A549 (cell line): Measurements from ENCODE around the gene AGRN.

ENCODE experiments used
- CHD4 ChIP-seq: fragments of 200-600 bp; sonication (generic); IDR thresholded peaks from 2 replicates; pipeline ENCODE4 v1.6.1; 2016; ENCODE audit warnings: antibody characterized with exemption, mild to moderate bottlenecking, borderline replicate concordance
- CTCF ChIP-seq: fragments of >200 bp; sonication (Bioruptor Twin); formaldehyde crosslinking; IDR thresholded peaks from 3 replicates; pipeline ENCODE4 v1.5.1; 2016
- HOXA7 ChIP-seq: fragments of 250-450 bp; sonication (Bioruptor Pico); IDR thresholded peaks from 2 replicates; pipeline ENCODE4 v1.5.0; 2020; ENCODE audit warnings: mild to moderate bottlenecking, moderate library complexity
- JUN ChIP-seq, 2 experiments: fragments of >200 bp; sonication (Bioruptor Twin); formaldehyde crosslinking; IDR thresholded peaks; 2 replicates in 1 of 2; 3 replicates in 1 of 2; pipeline ENCODE4 v1.6.1; 2016 to 2017
- KDM1A ChIP-seq: fragments of 200-600 bp; sonication (generic); IDR thresholded peaks from 2 replicates; pipeline ENCODE4 v1.6.1; 2016; ENCODE audit warnings: low read depth, mild to moderate bottlenecking
- POLR2A ChIP-seq: IDR thresholded peaks from 2 replicates; pipeline ENCODE4 v1.6.1; 2012; ENCODE audit warnings: mild to moderate bottlenecking, low read length
- RCOR1 ChIP-seq: fragments of 150-350 bp; IDR thresholded peaks from 2 replicates; pipeline ENCODE4 v1.6.1; 2014; ENCODE audit warnings: antibody characterized with exemption, low read length, low read depth

- no peak for TF ChIP-seq CTCF
- no peak for TF ChIP-seq POLR2A
- no peak for TF ChIP-seq KDM1A
- TF ChIP-seq JUN (IDR thresholded peaks at IDR 0.05), result no peak
- TF ChIP-seq RCOR1, result no peak
- TF ChIP-seq CHD4, result no peak
- TF ChIP-seq HOXA7, result no peak
These were observed 44.6 kb upstream of the AGRN start for GRCh38 chr1:975365-975764.
